ENCODE data around the gene UBE2U. TPM values are rescaled to one million over a fixed set of nuclear protein-coding genes. Genes with fewer than 3 reads are reported as not detected.

Gene UBE2U
- total RNA-seq, 1 experiment from 2014 or later: not detected

GRCh38 chr1:64312431-64312830 lies 109.0 kb downstream of the UBE2U start:
- no peak for DNase-seq
- CTCF ChIA-PET: no interaction called here
- H3K4me1 Mint-ChIP-seq (ENCODE audit: low read depth, unreplicated experiment): peaks cover 12% of the 10 kb centered on the region
- no peak overlapping the region for H3K27ac Mint-ChIP-seq (ENCODE audit: unreplicated experiment)
- no TSS peak for BruUV-seq (replicated peaks)
- no peaks in the 10 kb centered on the region for H3K36me3 Mint-ChIP-seq (ENCODE audit: insufficient read depth, unreplicated experiment)
- H3K4me3 Mint-ChIP-seq (ENCODE audit: low read depth, unreplicated experiment): no peak overlapping the region
- TF ChIP-seq, protein P1, sequence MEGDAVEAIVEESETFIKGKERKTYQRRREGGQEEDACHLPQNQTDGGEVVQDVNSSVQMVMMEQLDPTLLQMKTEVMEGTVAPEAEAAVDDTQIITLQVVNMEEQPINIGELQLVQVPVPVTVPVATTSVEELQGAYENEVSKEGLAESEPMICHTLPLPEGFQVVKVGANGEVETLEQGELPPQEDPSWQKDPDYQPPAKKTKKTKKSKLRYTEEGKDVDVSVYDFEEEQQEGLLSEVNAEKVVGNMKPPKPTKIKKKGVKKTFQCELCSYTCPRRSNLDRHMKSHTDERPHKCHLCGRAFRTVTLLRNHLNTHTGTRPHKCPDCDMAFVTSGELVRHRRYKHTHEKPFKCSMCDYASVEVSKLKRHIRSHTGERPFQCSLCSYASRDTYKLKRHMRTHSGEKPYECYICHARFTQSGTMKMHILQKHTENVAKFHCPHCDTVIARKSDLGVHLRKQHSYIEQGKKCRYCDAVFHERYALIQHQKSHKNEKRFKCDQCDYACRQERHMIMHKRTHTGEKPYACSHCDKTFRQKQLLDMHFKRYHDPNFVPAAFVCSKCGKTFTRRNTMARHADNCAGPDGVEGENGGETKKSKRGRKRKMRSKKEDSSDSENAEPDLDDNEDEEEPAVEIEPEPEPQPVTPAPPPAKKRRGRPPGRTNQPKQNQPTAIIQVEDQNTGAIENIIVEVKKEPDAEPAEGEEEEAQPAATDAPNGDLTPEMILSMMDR (IDR thresholded peaks at IDR 0.05; ENCODE audit: unreplicated experiment): no peak
- H3K9me3 Mint-ChIP-seq (ENCODE audit: low read depth, unreplicated experiment): no peaks in the 10 kb centered on the region
- intact Hi-C loops (cut with micrococcal nuclease; ENCODE audit: unreplicated experiment): no loop called here
- H3K27me3 Mint-ChIP-seq (ENCODE audit: unreplicated experiment): no peaks in the 10 kb centered on the region

- intact Hi-C loops (cut with micrococcal nuclease; ENCODE audit: unreplicated experiment): no loop called here
- peaks cover 4% of the 10 kb centered on the region for H3K4me1 Mint-ChIP-seq (ENCODE audit: low read depth, unreplicated experiment)
- no peak overlapping the region for H3K4me3 Mint-ChIP-seq (ENCODE audit: low read depth, unreplicated experiment)
- no TSS peak for BruUV-seq (replicated peaks)
- H3K27ac Mint-ChIP-seq (ENCODE audit: unreplicated experiment): no peak overlapping the region
- no peak for DNase-seq
- TF ChIP-seq, protein P1 (IDR thresholded peaks at IDR 0.05; ENCODE audit: unreplicated experiment): no peak
- CTCF ChIA-PET: no interaction called here
- H3K27me3 Mint-ChIP-seq (ENCODE audit: unreplicated experiment): no peaks in the 10 kb centered on the region
- H3K36me3 Mint-ChIP-seq (ENCODE audit: insufficient read depth, unreplicated experiment): no peaks in the 10 kb centered on the region
- H3K9me3 Mint-ChIP-seq (ENCODE audit: low read depth, unreplicated experiment): no peaks in the 10 kb centered on the region
Observed at GRCh38 chr1:64315402-64315801, 112.0 kb downstream of the UBE2U start.

Measured in Calu3 (cell line).